H9 (cell line): ENCODE data around the gene PGBD5. TPM values are rescaled to one million over a fixed set of nuclear protein-coding genes. Genes with fewer than 3 reads are reported as not detected.

Source experiments
- DNase-seq: peaks from one replicate; pipeline ENCODE4 v3.0.0-alpha.2; 2017
- H2AFZ ChIP-seq: one replicate; pipeline ENCODE4 v1.6.1; 2013; ENCODE audit warnings: mild to moderate bottlenecking, low read length, control low read depth, moderate library complexity
- H2AK5ac ChIP-seq: 2 replicates; pipeline ENCODE4 v1.6.1; 2013; ENCODE audit warnings: low read length, control low read depth, mixed read lengths; ENCODE audit not compliant: insufficient read length
- H2BK120ac ChIP-seq: one replicate; pipeline ENCODE4 v1.6.1; 2013; ENCODE audit warnings: low read depth, mild to moderate bottlenecking, low read length, control low read depth, inconsistent platforms; ENCODE audit not compliant: poor library complexity, severe bottlenecking
- H2BK12ac ChIP-seq: 2 replicates; pipeline ENCODE4 v1.6.1; 2013; ENCODE audit warnings: low read length, control low read depth, mixed read lengths, low read depth; ENCODE audit not compliant: insufficient read length
- H2BK15ac ChIP-seq: 2 replicates; pipeline ENCODE4 v1.6.1; 2013; ENCODE audit warnings: low read depth, low read length, control low read depth
- H2BK20ac ChIP-seq: one replicate; pipeline ENCODE4 v1.6.1; 2013; ENCODE audit warnings: low read depth, mild to moderate bottlenecking, low read length, control low read depth, inconsistent platforms; ENCODE audit not compliant: poor library complexity, severe bottlenecking
- H2BK5ac ChIP-seq: 2 replicates; pipeline ENCODE4 v1.6.1; 2013; ENCODE audit warnings: low read length, control low read depth, mixed read lengths; ENCODE audit not compliant: insufficient read length
- H3K14ac ChIP-seq: 2 replicates; pipeline ENCODE4 v1.6.1; 2013; ENCODE audit warnings: low read length, control low read depth; ENCODE audit not compliant: insufficient read depth
- H3K18ac ChIP-seq: 2 replicates; pipeline ENCODE4 v1.6.1; 2013; ENCODE audit warnings: low read depth, mild to moderate bottlenecking, mixed read lengths, low read length, control low read depth; ENCODE audit not compliant: insufficient read length
- H3K23ac ChIP-seq: 2 replicates; pipeline ENCODE4 v1.6.1; 2013; ENCODE audit warnings: low read length, control low read depth, mixed read lengths, low read depth; ENCODE audit not compliant: insufficient read length
- H3K23me2 ChIP-seq: 2 replicates; pipeline ENCODE4 v1.6.1; 2013; ENCODE audit warnings: low read depth, mild to moderate bottlenecking, mixed read lengths, low read length, control low read depth; ENCODE audit not compliant: insufficient read length, poor library complexity, severe bottlenecking
- H3K27ac ChIP-seq: 2 replicates; pipeline ENCODE4 v1.5.1; 2013; ENCODE audit warnings: low read length, control low read depth, mixed read lengths, low read depth; ENCODE audit not compliant: insufficient read length
- H3K27me3 ChIP-seq: 2 replicates; pipeline ENCODE4 v1.6.1; 2013; ENCODE audit warnings: low read length, control low read depth, inconsistent platforms; ENCODE audit not compliant: insufficient read depth
- H3K4ac ChIP-seq: 2 replicates; pipeline ENCODE4 v1.6.1; 2013; ENCODE audit warnings: low read depth, mild to moderate bottlenecking, control low read depth, inconsistent platforms, low read length, moderate library complexity
- H3K4me1 ChIP-seq: 2 replicates; pipeline ENCODE4 v1.6.1; 2013; ENCODE audit warnings: low read length, control low read depth, inconsistent platforms; ENCODE audit not compliant: insufficient read depth
- H3K4me2 ChIP-seq: 2 replicates; pipeline ENCODE4 v1.6.1; 2013; ENCODE audit warnings: low read length, control low read depth, mixed read lengths; ENCODE audit not compliant: insufficient read length, insufficient read depth
- H3K56ac ChIP-seq: 2 replicates; pipeline ENCODE4 v1.6.1; 2013; ENCODE audit warnings: low read depth, mild to moderate bottlenecking, mixed read lengths, low read length, control low read depth; ENCODE audit not compliant: insufficient read length
- H3K79me1 ChIP-seq: 2 replicates; pipeline ENCODE4 v1.6.1; 2013; ENCODE audit warnings: low read depth, mild to moderate bottlenecking, moderate library complexity, low read length, control low read depth, inconsistent platforms; ENCODE audit not compliant: insufficient read depth, poor library complexity, severe bottlenecking
- H3K79me2 ChIP-seq: 2 replicates; pipeline ENCODE4 v1.6.1; 2013; ENCODE audit warnings: low read length, control low read depth, inconsistent platforms; ENCODE audit not compliant: insufficient read depth
- H3K9ac ChIP-seq: 2 replicates; pipeline ENCODE4 v1.6.1; 2013; ENCODE audit warnings: low read length, control low read depth, mixed read lengths; ENCODE audit not compliant: insufficient read length; ENCODE audit errors: extremely low read depth
- H3K9me3 ChIP-seq: one replicate; pipeline ENCODE4 v1.6.1; 2013; ENCODE audit warnings: low read depth, low read length, inconsistent platforms; ENCODE audit not compliant: control insufficient read depth
- H3T11ph ChIP-seq: one replicate; pipeline ENCODE4 v1.6.1; 2013; ENCODE audit warnings: mild to moderate bottlenecking, low read length, control low read depth, inconsistent platforms
- H4K20me1 ChIP-seq: one replicate; pipeline ENCODE4 v1.6.1; 2013; ENCODE audit not compliant: control insufficient read depth, insufficient read length, insufficient read depth
- H4K5ac ChIP-seq: 2 replicates; pipeline ENCODE4 v1.6.1; 2013; ENCODE audit warnings: low read depth, mild to moderate bottlenecking, mixed read lengths, low read length, control low read depth; ENCODE audit not compliant: insufficient read length
- H4K8ac ChIP-seq: replicated peaks from 2 replicates; pipeline ENCODE4 v1.6.1; 2013; ENCODE audit warnings: low read length, control low read depth, mixed read lengths, low read depth; ENCODE audit not compliant: insufficient read length
- H4K91ac ChIP-seq: 2 replicates; pipeline ENCODE4 v1.6.1; 2013; ENCODE audit warnings: low read depth, mild to moderate bottlenecking, moderate library complexity, mixed read lengths, low read length, control low read depth; ENCODE audit not compliant: insufficient read length
- H3K27ac Mint-ChIP-seq, 3 experiments: 2 replicates in 2 of 3; 3 replicates in 1 of 3; pipeline ENCODE4 v1.8.0; 2020 to 2021; ENCODE audit warnings: mixed read lengths in 3 of 3, mild to moderate bottlenecking in 1 of 3, moderate library complexity in 1 of 3
- H3K27me3 Mint-ChIP-seq: 2 replicates; pipeline ENCODE4 v1.8.0; 2021; ENCODE audit warnings: low read depth, mild to moderate bottlenecking, moderate library complexity, mixed read lengths
- H3K36me3 Mint-ChIP-seq, 3 experiments: 2 replicates in 2 of 3; 3 replicates in 1 of 3; pipeline ENCODE4 v1.8.0; 2020 to 2021; ENCODE audit warnings: low read depth in 3 of 3, mixed read lengths in 3 of 3; ENCODE audit not compliant: insufficient read depth in 1 of 3
- H3K4me1 Mint-ChIP-seq, 2 experiments: 2 replicates each; pipeline ENCODE4 v1.8.0; 2020; ENCODE audit warnings: mixed read lengths in 2 of 2
- H3K4me3 Mint-ChIP-seq, 2 experiments: 2 replicates in 1 of 2; 3 replicates in 1 of 2; pipeline ENCODE4 v1.8.0; 2020 to 2021; ENCODE audit warnings: mild to moderate bottlenecking in 2 of 2, mixed read lengths in 2 of 2, moderate library complexity in 1 of 2
- H3K9me3 Mint-ChIP-seq, 2 experiments: 2 replicates in 1 of 2; 3 replicates in 1 of 2; pipeline ENCODE4 v1.8.0; 2020; ENCODE audit warnings: mild to moderate bottlenecking in 2 of 2, mixed read lengths in 2 of 2, moderate library complexity in 1 of 2
- CTCF ChIP-seq: fragments of 200-600 bp; sonication (generic); conservative IDR thresholded peaks from 3 replicates; pipeline ENCODE4 v1.8.0; 2021; ENCODE audit warnings: antibody characterized with exemption, mild to moderate bottlenecking
- WGBS: extraction: QIAGEN DNeasy Blood & Tissue Kit; methylation state at CpG from one replicate; pipeline ENCODE4 v1.1.7; 2013; ENCODE audit warnings: missing lambda C conversion rate, low lambda C conversion rate, mixed read lengths; ENCODE audit not compliant: insufficient read length; ENCODE audit errors: extremely low coverage; 5-methylcytosine and 5-hydroxymethylcytosine counted together
- total RNA-seq: library from RNA; stranded (reverse); gene quantifications from 2 replicates; pipeline ENCODE4 v1.2.1, GENCODE V29; 2021

The PGBD5 gene
- total RNA-seq, 1 experiment from 2014 or later = 19.1 TPM

GRCh38 chr1:230413061-230413460 lies 13.1 kb downstream of the PGBD5 start:
- H3K14ac ChIP-seq = no peak overlapping the region
- no peaks in the 10 kb centered on the region for H4K20me1 ChIP-seq
- H3K9me3 ChIP-seq = no peaks in the 10 kb centered on the region
- Mint-ChIP-seq H3K27ac (no peak overlapping the region; a peak in 1 of 7 replicates), H3K27me3 (no peaks in the 10 kb centered on the region), H3K4me1 (peaks cover 14 to 16% of the 10 kb centered on the region in 2 experiments), H3K36me3 (no peaks in the 10 kb centered on the region; a peak in 2 of 7 replicates), H3K4me3 (no peak overlapping the region), H3K9me3 (no peaks in the 10 kb centered on the region)
- H4K5ac ChIP-seq = no peak overlapping the region
- no peak overlapping the region for H2BK15ac ChIP-seq
- no peak overlapping the region for H2AK5ac ChIP-seq
- no peak overlapping the region for H3K23ac ChIP-seq
- H4K8ac ChIP-seq = no peak overlapping the region
- WGBS = no CpG with 5 or more reads among the region's 6 CpGs
- H4K91ac ChIP-seq = no peak overlapping the region
- peaks cover 8% of the 10 kb centered on the region for H3K79me2 ChIP-seq
- no peak for DNase-seq
- no peak overlapping the region for H2AFZ ChIP-seq
- no peak overlapping the region for H3K9ac ChIP-seq
- no peaks in the 10 kb centered on the region for H3K23me2 ChIP-seq
- H3K4ac ChIP-seq = no peak overlapping the region
- no peak for TF ChIP-seq CTCF
- no peak overlapping the region for H3K18ac ChIP-seq
- H3K4me2 ChIP-seq = no peak overlapping the region
- peaks cover 3% of the 10 kb centered on the region; the same call in 1 of the 2 replicates for H3K4me1 ChIP-seq
- no peaks in the 10 kb centered on the region; the same call in 1 of the 2 replicates for H3K27me3 ChIP-seq
- no peak overlapping the region for H3T11ph ChIP-seq
- H3K27ac ChIP-seq = no peak overlapping the region
- no peak overlapping the region for H2BK20ac ChIP-seq
- no peaks in the 10 kb centered on the region for H3K79me1 ChIP-seq
- H2BK120ac ChIP-seq = no peak overlapping the region
- H2BK5ac ChIP-seq = no peak overlapping the region
- no peak overlapping the region for H3K56ac ChIP-seq
- H2BK12ac ChIP-seq = no peak overlapping the region
